Prostate gland (tissue), 2 donors: ENCODE results near the gene GRAMD1A.
"Not testable (repeated sequence)": the region's sequence is repeated elsewhere in the genome, so short reads cannot be mapped to it uniquely, and the experiment has no call there.

Experiments used
- CTCF ChIP-seq, 4 experiments: fragments of 200-600 bp in 2 of 4; fragments of 450-650 bp in 2 of 4; sonication (generic) in 2 of 4; IDR thresholded peaks; 1 replicate in 3 of 4; 2 replicates in 1 of 4; pipeline ENCODE4 v1.5.1; 2016 to 2019; ENCODE audit warnings: antibody characterized with exemption in 4 of 4, mild to moderate bottlenecking in 2 of 4, moderate library complexity in 2 of 4
- POLR2A ChIP-seq: fragments of 450-650 bp; IDR thresholded peaks from one replicate; pipeline ENCODE4 v1.6.1; 2016; ENCODE audit warnings: antibody characterized with exemption, mild to moderate bottlenecking
- POLR2AphosphoS5 ChIP-seq: sonication (generic); formaldehyde crosslinking; IDR thresholded peaks from one replicate; pipeline ENCODE4 v1.6.1; 2017; ENCODE audit warnings: antibody characterized with exemption

- not testable (repeated sequence) for TF ChIP-seq POLR2AphosphoS5; CTCF (IDR thresholded peaks at IDR 0.05); POLR2A
These were observed 34.6 kb upstream of the GRAMD1A start for GRCh38 chr19:34965505-34965904.
